Activated CD4-positive, alpha-beta T cell treated with anti-CD3 and anti-CD28 coated beads, Interleukin-2, amount 10 ng/mL, durations not matched to agents 7 days and 5 days (primary cell): ENCODE data around the gene NUP155. TPM values are rescaled to one million over a fixed set of nuclear protein-coding genes. Genes with fewer than 3 reads are reported as not detected.

ENCODE experiments used
- CTCF ChIA-PET: fragments of 350-600 bp; sonication (Branson Sonifier 250); formaldehyde crosslinking; loops from one replicate; lab custom pipeline; 2021; ENCODE audit warnings: antibody characterized with exemption; lab: Charles Lee
- POLR2A ChIA-PET: fragments of 350-600 bp; sonication (Branson Sonifier 250); formaldehyde crosslinking; loops from one replicate; lab custom pipeline; 2021; ENCODE audit warnings: antibody characterized with exemption; lab: Charles Lee
- DNase-seq: peaks from one replicate; pipeline ENCODE4 v3.0.0-alpha.2; 2020
- H3K27ac Mint-ChIP-seq: one replicate; pipeline ENCODE4 v1.8.0; 2021; ENCODE audit warnings: mild to moderate bottlenecking, moderate library complexity, mixed read lengths
- H3K27me3 Mint-ChIP-seq: one replicate; pipeline ENCODE4 v1.8.0; 2021; ENCODE audit warnings: mixed read lengths
- H3K36me3 Mint-ChIP-seq: one replicate; pipeline ENCODE4 v1.8.0; 2021; ENCODE audit warnings: low read depth, mixed read lengths
- H3K4me1 Mint-ChIP-seq: one replicate; pipeline ENCODE4 v1.8.0; 2021; ENCODE audit warnings: mixed read lengths
- H3K4me3 Mint-ChIP-seq: one replicate; pipeline ENCODE4 v1.8.0; 2021; ENCODE audit warnings: mild to moderate bottlenecking, moderate library complexity, mixed read lengths
- H3K9me3 Mint-ChIP-seq: one replicate; pipeline ENCODE4 v1.8.0; 2021; ENCODE audit warnings: mixed read lengths
- total RNA-seq, 2 experiments: library from RNA; stranded (reverse); gene quantifications; one replicate each; pipeline ENCODE4 v1.2.3, GENCODE V29; 2021

Gene NUP155
- total RNA-seq, 2 experiments from 2014 or later, result 47.5 to 59.1 TPM

- Mint-ChIP-seq H3K4me3 (no peak overlapping the region), H3K27me3 (no peaks in the 10 kb centered on the region), H3K36me3 (peaks cover 3% of the 10 kb centered on the region), H3K27ac (no peak overlapping the region), H3K4me1 (no peaks in the 10 kb centered on the region), H3K9me3 (peaks cover 13% of the 10 kb centered on the region)
- ChIA-PET POLR2A (no interaction called here), CTCF (no interaction called here)
- DNase-seq, result no peak
Measured at GRCh38 chr5:37255774-37256358, 115.0 kb downstream of the NUP155 start.

- Mint-ChIP-seq H3K27me3 (no peaks in the 10 kb centered on the region), H3K9me3 (peaks cover 13% of the 10 kb centered on the region), H3K4me3 (no peak overlapping the region), H3K27ac (no peak overlapping the region), H3K4me1 (peaks cover 8% of the 10 kb centered on the region), H3K36me3 (peaks cover 3% of the 10 kb centered on the region)
- CTCF ChIA-PET, result interaction anchor here (0.6 to 1.1 kb wide), 3 partner anchors 9 to 1560 kb away, joined by 3 to 7 read pairs (median 4); no protein-coding TSS in a partner anchor
- no peak for DNase-seq
- POLR2A ChIA-PET, result interaction anchor here (0.7 kb wide), 1 partner anchor 181 kb away, joined by 3 read pairs; no protein-coding TSS in a partner anchor
Measured at GRCh38 chr5:37254581-37254980, 116.3 kb downstream of the NUP155 start.

- DNase-seq, result no peak
- peaks cover 17% of the 10 kb centered on the region for H3K4me1 Mint-ChIP-seq
- no peak overlapping the region for H3K27ac Mint-ChIP-seq
- H3K36me3 Mint-ChIP-seq, result peaks cover 3% of the 10 kb centered on the region
- peaks cover 9% of the 10 kb centered on the region for H3K9me3 Mint-ChIP-seq
- POLR2A ChIA-PET, result no interaction called here
- no peak overlapping the region for H3K4me3 Mint-ChIP-seq
- CTCF ChIA-PET, result no interaction called here
- H3K27me3 Mint-ChIP-seq, result no peaks in the 10 kb centered on the region
Measured at GRCh38 chr5:37251665-37252064, 119.2 kb downstream of the NUP155 start.

GRCh38 chr5:37249815-37250164, 121.1 kb downstream of the NUP155 start:
- Mint-ChIP-seq H3K9me3 (peaks cover 9% of the 10 kb centered on the region), H3K27me3 (no peaks in the 10 kb centered on the region), H3K36me3 (no peaks in the 10 kb centered on the region), H3K4me1 (peaks cover 17% of the 10 kb centered on the region), H3K4me3 (peak overlapping the region; percentile 87), H3K27ac (peak overlapping the region; percentile 87)
- POLR2A ChIA-PET, result no interaction called here
- CTCF ChIA-PET, result no interaction called here
- DNase-seq, result no peak

GRCh38 chr5:37248970-37249814, 121.7 kb downstream of the NUP155 start, which contains the start of gene CPLANE1:
TSS of gene CPLANE1 (minus strand) at chr5:37249376. CDS start at chr5:37247698, 1,678 bp downstream.
- ChIA-PET CTCF (interaction anchor here (1.0 to 1.7 kb wide), 4 partner anchors 34 to 509 kb away, joined by 3 read pairs; no protein-coding TSS in a partner anchor), POLR2A (no interaction called here)
- H3K36me3 Mint-ChIP-seq, result no peaks in the 10 kb centered on the region
- H3K9me3 Mint-ChIP-seq, result peaks cover 5% of the 10 kb centered on the region
- H3K27me3 Mint-ChIP-seq, result no peaks in the 10 kb centered on the region
- DNase-seq, result peak; percentile 56
- H3K27ac Mint-ChIP-seq, result peak within 1 kb of the TSS; percentile 87
- peak within 1 kb of the TSS; percentile 87 for H3K4me3 Mint-ChIP-seq
- peaks cover 17% of the 10 kb centered on the region for H3K4me1 Mint-ChIP-seq

- H3K27ac Mint-ChIP-seq, result peak overlapping the region; percentile 83
- ChIA-PET POLR2A (no interaction called here), CTCF (interaction anchor here (1.0 to 1.7 kb wide), 5 partner anchors 33 to 509 kb away, joined by 3 read pairs; partner anchors contain the start of gene NUP155)
- no peak for DNase-seq
- no peaks in the 10 kb centered on the region for H3K36me3 Mint-ChIP-seq
- H3K9me3 Mint-ChIP-seq, result no peaks in the 10 kb centered on the region
- H3K4me1 Mint-ChIP-seq, result peaks cover 17% of the 10 kb centered on the region
- peak overlapping the region; percentile 77 for H3K4me3 Mint-ChIP-seq
- H3K27me3 Mint-ChIP-seq, result no peaks in the 10 kb centered on the region
Measured at GRCh38 chr5:37248421-37248969, 122.4 kb downstream of the NUP155 start.

GRCh38 chr5:37247496-37247895, 123.4 kb downstream of the NUP155 start:
- Mint-ChIP-seq H3K27ac (no peak overlapping the region), H3K27me3 (no peaks in the 10 kb centered on the region), H3K36me3 (no peaks in the 10 kb centered on the region), H3K4me3 (peak overlapping the region; percentile 77), H3K9me3 (no peaks in the 10 kb centered on the region), H3K4me1 (peaks cover 17% of the 10 kb centered on the region)
- ChIA-PET CTCF (interaction anchor here (1.4 kb wide), 1 partner anchor 123 kb away, joined by 3 read pairs; the partner anchor contains the start of gene NUP155), POLR2A (no interaction called here)
- no peak for DNase-seq

GRCh38 chr5:37247036-37247435, 123.9 kb downstream of the NUP155 start:
- DNase-seq, result no peak
- Mint-ChIP-seq H3K36me3 (no peaks in the 10 kb centered on the region), H3K4me1 (peaks cover 17% of the 10 kb centered on the region), H3K9me3 (no peaks in the 10 kb centered on the region), H3K27me3 (no peaks in the 10 kb centered on the region), H3K4me3 (peak overlapping the region; percentile 25), H3K27ac (no peak overlapping the region)
- CTCF ChIA-PET, result interaction anchor here (1.4 kb wide), 1 partner anchor 124 kb away, joined by 3 read pairs; the partner anchor contains the start of gene NUP155
- POLR2A ChIA-PET, result no interaction called here

Other genes starting within 250 kb of the NUP155 start
- 10 to 100 TPM; 11.4 to 13.7 TPM for gene CPLANE1, start 121.7 kb downstream of the NUP155 start, total RNA-seq
- gene WDR70, start 8.2 kb upstream of the NUP155 start, total RNA-seq, result 10 to 100 TPM; 31.8 to 38.3 TPM